CD14-positive monocyte (primary cell): Measurements from ENCODE around the gene ADTRP. TPM values are rescaled to one million over a fixed set of nuclear protein-coding genes. Genes with fewer than 3 reads are reported as not detected.

Source experiments
- DNase-seq, 3 donors: peaks; one replicate each; pipeline ENCODE4 v3.0.0-alpha.2; 2011 to 2022
- H2AFZ ChIP-seq: 2 replicates; pipeline ENCODE4 v1.6.0; 2012; ENCODE audit warnings: mild to moderate bottlenecking, low read depth, low read length, inconsistent platforms; ENCODE audit not compliant: insufficient read depth, poor library complexity, severe bottlenecking
- H3K27ac ChIP-seq, 2 donors: 1 replicate in 1 of 2; 2 replicates in 1 of 2; pipeline ENCODE4 v1.5.1; 2012 to 2013; ENCODE audit warnings: low read length in 2 of 2, control low read depth in 1 of 2, inconsistent platforms in 1 of 2, low read depth in 1 of 2, mild to moderate bottlenecking in 1 of 2
- H3K27me3 ChIP-seq, 2 donors: one replicate each; pipeline versions ENCODE4 v1.6.0 to v1.6.1; 2011 to 2013; ENCODE audit warnings: low read length in 2 of 2; ENCODE audit not compliant: control insufficient read depth in 2 of 2, insufficient read depth in 2 of 2
- H3K36me3 ChIP-seq, 2 donors: replicated peaks in 1 of 2; 1 replicate in 1 of 2; 2 replicates in 1 of 2; pipeline versions ENCODE4 v1.5.1 to v1.6.1; 2012 to 2013; ENCODE audit warnings: low read length in 2 of 2, control low read depth in 1 of 2, inconsistent platforms in 1 of 2, mild to moderate bottlenecking in 1 of 2; ENCODE audit not compliant: insufficient read depth in 2 of 2, control insufficient read depth in 1 of 2
- H3K4me1 ChIP-seq, 2 donors: 1 replicate in 1 of 2; 2 replicates in 1 of 2; pipeline versions ENCODE4 v1.5.1 to v1.6.1; 2012 to 2013; ENCODE audit warnings: low read length in 2 of 2, control low read depth in 1 of 2, inconsistent platforms in 1 of 2, mild to moderate bottlenecking in 1 of 2, moderate library complexity in 1 of 2; ENCODE audit not compliant: insufficient read depth in 2 of 2, control insufficient read depth in 1 of 2
- H3K4me2 ChIP-seq: replicated peaks from 2 replicates; pipeline ENCODE3; 2012; ENCODE audit warnings: low read length, moderate library complexity, mild to moderate bottlenecking; ENCODE audit not compliant: poor library complexity, severe bottlenecking; ENCODE audit errors: extremely low read depth
- H3K4me3 ChIP-seq, 3 experiments: fragments of 200-600 bp in 1 of 3; sonication (generic) in 1 of 3; replicated peaks in 1 of 3; 1 replicate in 2 of 3; 2 replicates in 1 of 3; pipeline ENCODE4 v1.5.1; 2011 to 2013; ENCODE audit warnings: low read length in 3 of 3, mild to moderate bottlenecking in 3 of 3, control low read depth in 2 of 3, low read depth in 2 of 3, inconsistent platforms in 1 of 3, moderate library complexity in 1 of 3
- H3K79me2 ChIP-seq: 2 replicates; pipeline ENCODE4 v1.6.0; 2012; ENCODE audit warnings: mild to moderate bottlenecking, control low read depth, inconsistent platforms, low read length, moderate library complexity; ENCODE audit not compliant: insufficient read depth
- H3K9ac ChIP-seq: 2 replicates; pipeline ENCODE4 v1.6.0; 2017; ENCODE audit warnings: low read length, mild to moderate bottlenecking; ENCODE audit not compliant: insufficient read depth, poor library complexity, severe bottlenecking
- H3K9me3 ChIP-seq, 2 donors: replicated peaks in 1 of 2; 1 replicate in 1 of 2; 2 replicates in 1 of 2; pipeline versions ENCODE4 v1.5.1 to v1.6.1; 2012 to 2013; ENCODE audit warnings: low read length in 2 of 2, control low read depth in 1 of 2; ENCODE audit not compliant: control insufficient read depth in 1 of 2, insufficient read depth in 1 of 2
- H4K20me1 ChIP-seq: 2 replicates; pipeline ENCODE4 v1.6.0; 2012; ENCODE audit warnings: mild to moderate bottlenecking, low read length, control low read depth, moderate library complexity; ENCODE audit not compliant: insufficient read depth
- H3K27ac Mint-ChIP-seq, 7 donors: one replicate each; pipeline ENCODE4 v1.8.0; 2020; ENCODE audit warnings: mild to moderate bottlenecking in 7 of 7, mixed read lengths in 7 of 7, moderate library complexity in 6 of 7, inconsistent platforms in 2 of 7
- H3K27me3 Mint-ChIP-seq, 3 donors: one replicate each; pipeline ENCODE4 v1.8.0; 2021 to 2022; ENCODE audit warnings: low read depth in 3 of 3, mild to moderate bottlenecking in 3 of 3, mixed read lengths in 3 of 3, moderate library complexity in 3 of 3, inconsistent platforms in 1 of 3
- H3K36me3 Mint-ChIP-seq, 2 donors: one replicate each; pipeline ENCODE4 v1.8.0; 2020; ENCODE audit warnings: mixed read lengths in 2 of 2, inconsistent platforms in 1 of 2, mild to moderate bottlenecking in 1 of 2
- H3K4me1 Mint-ChIP-seq: one replicate; pipeline ENCODE4 v1.8.0; 2020; ENCODE audit warnings: mild to moderate bottlenecking, mixed read lengths
- H3K4me3 Mint-ChIP-seq, 2 donors: one replicate each; pipeline ENCODE4 v1.8.0; 2020; ENCODE audit warnings: mild to moderate bottlenecking in 2 of 2, mixed read lengths in 2 of 2, moderate library complexity in 1 of 2
- H3K9me3 Mint-ChIP-seq, 7 donors: one replicate each; pipeline ENCODE4 v1.8.0; 2020 to 2022; ENCODE audit warnings: mixed read lengths in 7 of 7, mild to moderate bottlenecking in 6 of 7, moderate library complexity in 6 of 7, inconsistent platforms in 2 of 7
- CTCF ChIP-seq: fragments of 200-600 bp; IDR thresholded peaks from one replicate; pipeline ENCODE4 v1.8.0; 2022; ENCODE audit warnings: antibody characterized with exemption, mild to moderate bottlenecking
- WGBS: methylation state at CpG from one replicate; pipeline ENCODE4 v1.1.5; 2013; ENCODE audit warnings: missing lambda C conversion rate; ENCODE audit not compliant: insufficient coverage; 5-methylcytosine and 5-hydroxymethylcytosine counted together
- intact Hi-C, 2 donors: fragments of 100-400 bp; cut with micrococcal nuclease; formaldehyde crosslinking; loops; one replicate each; pipeline versions ENCODE4 v1.15.0 to v1.15.1; 2023
- polyA plus RNA-seq, 3 donors: library from polyadenylated mRNA; depleted of rRNA in 1 of 3; unstranded in 2 of 3; stranded (reverse) in 1 of 3; fragments of 300-500 nt in 2 of 3; fragments of >200 nt in 1 of 3; fragmentation: Illumina TruSeq in 2 of 3; gene quantifications; 1 replicate in 2 of 3; 2 replicates in 1 of 3; pipeline ENCODE4 v1.2.3, GENCODE V29; 2012 to 2021

The ADTRP gene
- polyA plus RNA-seq, 3 donors = 0.04 to 0.20 TPM; not detected in 1

GRCh38 chr6:11789744-11790143 is 11.1 kb upstream of the ADTRP start:
- H3K36me3 Mint-ChIP-seq = no peaks in the 10 kb centered on the region
- H3K36me3 ChIP-seq = no peaks in the 10 kb centered on the region
- no peaks in the 10 kb centered on the region for H3K27me3 Mint-ChIP-seq
- TF ChIP-seq CTCF = no peak
- intact Hi-C loops = no loop called here
- H3K79me2 ChIP-seq = no peaks in the 10 kb centered on the region
- H3K27ac ChIP-seq = no peak overlapping the region
- H3K4me3 ChIP-seq = no peak overlapping the region
- 96% methylated on average over 5 of the region's 5 CpGs for WGBS
- H3K4me3 Mint-ChIP-seq = no peak overlapping the region
- H4K20me1 ChIP-seq = no peaks in the 10 kb centered on the region
- no peaks in the 10 kb centered on the region for H3K4me1 Mint-ChIP-seq
- H3K27ac Mint-ChIP-seq = no peak overlapping the region
- no peaks in the 10 kb centered on the region for H3K4me1 ChIP-seq
- no peak overlapping the region for H2AFZ ChIP-seq
- no peak overlapping the region for H3K9ac ChIP-seq
- H3K9me3 Mint-ChIP-seq = peaks cover 0 to 7% (median 3%) of the 10 kb centered on the region in 7 donors
- DNase-seq = no peak
- H3K27me3 ChIP-seq = no peaks in the 10 kb centered on the region
- H3K4me2 ChIP-seq = no peak overlapping the region
- H3K9me3 ChIP-seq = no peaks in the 10 kb centered on the region

- Histone ChIP-seq H3K9me3 (no peaks in the 10 kb centered on the region), H3K27ac (no peak overlapping the region), H3K27me3 (no peaks in the 10 kb centered on the region), H3K4me1 (no peaks in the 10 kb centered on the region), H3K36me3 (no peaks in the 10 kb centered on the region), H3K79me2 (no peaks in the 10 kb centered on the region), H4K20me1 (no peaks in the 10 kb centered on the region), H3K9ac (no peak overlapping the region), H3K4me2 (no peak overlapping the region), H2AFZ (no peak overlapping the region), H3K4me3 (no peak overlapping the region)
- Mint-ChIP-seq H3K27ac (no peak overlapping the region), H3K27me3 (no peaks in the 10 kb centered on the region), H3K4me1 (no peaks in the 10 kb centered on the region), H3K36me3 (no peaks in the 10 kb centered on the region), H3K9me3 (peaks cover 0 to 3% (median 1%) of the 10 kb centered on the region in 7 donors), H3K4me3 (no peak overlapping the region)
- intact Hi-C loops = no loop called here
- no peak for DNase-seq
- TF ChIP-seq CTCF = no peak
- WGBS = 51% methylated on average over 3 of the region's 4 CpGs
Observed at GRCh38 chr6:11788043-11788442, 9.4 kb upstream of the ADTRP start.
